Tongue (tissue), 2 donors: Measurements from ENCODE around the gene DCAF15. TPM values are rescaled to one million over a fixed set of nuclear protein-coding genes. Genes with fewer than 3 reads are reported as not detected.
"Not testable (repeated sequence)": the region's sequence is repeated elsewhere in the genome, so short reads cannot be mapped to it uniquely, and the experiment has no call there.

Experiments
- DNase-seq: peaks from one replicate; pipeline ENCODE4 v3.0.0-alpha.2; 2015
- total RNA-seq: library from RNA; depleted of rRNA; stranded (reverse); fragments of >200 nt; gene quantifications from one replicate; pipeline ENCODE4 v1.2.3, GENCODE V29; 2014

DCAF15 gene
- 12.3 TPM for total RNA-seq

DNA sequence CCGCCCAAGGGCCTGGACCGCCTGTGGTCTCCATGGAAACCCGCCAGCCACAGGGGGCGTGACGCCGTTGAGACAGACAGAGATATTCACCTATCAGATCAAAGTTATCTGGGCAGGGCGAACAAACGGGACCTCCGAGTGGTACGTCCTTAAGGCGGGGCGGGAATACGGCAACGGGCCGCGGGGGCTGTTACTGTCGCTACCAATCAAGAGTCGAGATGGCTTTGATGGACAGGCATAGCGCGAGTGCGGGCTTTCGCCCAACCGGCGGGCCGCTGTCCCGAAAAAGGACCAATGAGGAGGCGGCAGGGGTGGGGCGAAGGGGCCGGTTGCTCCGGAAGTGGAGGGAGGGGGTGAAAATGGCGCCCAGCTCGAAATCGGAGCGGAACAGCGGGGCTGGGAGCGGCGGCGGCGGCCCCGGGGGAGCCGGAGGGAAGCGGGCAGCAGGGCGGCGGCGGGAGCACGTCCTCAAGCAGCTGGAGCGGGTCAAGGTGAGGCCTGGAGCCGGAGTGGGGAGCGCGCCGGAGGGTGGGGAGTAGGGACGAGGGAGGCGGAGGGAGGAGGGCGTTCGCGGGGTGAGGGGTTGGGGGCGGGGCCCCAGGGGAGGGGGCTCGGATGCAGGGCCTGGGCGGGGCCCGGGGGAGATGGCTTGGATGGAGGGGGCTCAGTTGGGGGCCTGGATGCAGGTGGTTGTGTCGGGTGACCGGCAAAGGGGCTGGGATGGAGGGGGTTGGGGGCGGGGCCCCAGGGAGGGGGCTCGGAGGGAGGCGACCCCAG lies at the start of gene DCAF15:
Gene DCAF15 (plus strand): TSS at position 356 of the 777 bp plus-strand sequence. CDS start 4 bp downstream, at position 360.
- DNase-seq: peak; percentile 100

DNA sequence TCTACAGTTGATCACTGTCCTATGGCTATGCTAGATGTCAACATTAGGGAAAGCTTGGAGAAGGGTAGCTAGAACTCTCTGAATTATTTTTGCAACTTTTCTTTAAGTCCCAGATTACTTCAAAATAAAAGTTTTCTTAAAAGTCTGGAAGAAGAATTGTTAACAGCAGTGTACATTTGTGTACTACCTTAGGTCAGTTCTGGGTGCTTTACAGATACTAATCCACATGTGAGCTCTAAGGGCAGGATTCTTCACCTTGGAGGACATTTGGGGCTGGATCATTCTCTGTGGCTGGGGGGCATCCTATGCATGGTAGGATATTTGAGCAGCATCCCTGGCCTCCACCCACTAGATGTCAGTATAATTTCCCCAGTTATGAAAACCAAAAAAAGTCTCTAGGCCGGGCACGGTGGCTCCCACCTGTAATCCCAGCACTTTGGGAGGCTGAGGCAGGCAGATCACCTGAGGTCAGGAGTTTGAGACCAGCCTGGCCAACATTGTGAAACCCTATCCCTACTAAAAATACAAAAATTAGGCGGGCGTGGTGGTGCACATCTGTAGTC lies 49.2 kb upstream of the DCAF15 start:
- DNase-seq: no peak

- peak; percentile 95 for DNase-seq
Observed at GRCh38 chr19:13905634-13906520, 46.4 kb upstream of the DCAF15 start, which contains the start of the genes BRME1 and CC2D1A. Gene BRME1, minus strand, starts transcription at chr19:13906117. Its CDS starts 1,225 bp downstream, at chr19:13904892. Gene CC2D1A, plus strand, starts transcription at chr19:13906201. Its CDS starts 241 bp downstream, at chr19:13906442.

DNA sequence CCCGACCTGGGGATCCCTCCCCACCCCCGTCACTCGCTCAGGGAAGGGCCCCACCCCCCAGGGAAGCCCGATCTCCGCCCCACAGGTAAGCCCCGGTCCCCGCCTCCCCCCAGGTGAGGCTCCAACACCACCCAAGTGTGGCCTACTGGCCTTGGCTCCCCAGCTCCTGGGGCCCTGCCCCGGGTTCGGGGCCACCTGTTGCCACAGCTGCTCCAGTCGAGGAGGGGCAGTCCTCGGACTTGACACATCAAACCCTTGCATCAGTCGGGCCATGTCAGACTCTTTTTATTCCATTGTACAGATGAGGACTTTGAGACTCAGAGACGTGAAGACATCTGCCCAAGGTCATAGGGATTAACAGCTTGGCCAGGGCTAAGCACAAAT lies 45.8 kb upstream of the DCAF15 start:
- peak; percentile 47 for DNase-seq

DNA sequence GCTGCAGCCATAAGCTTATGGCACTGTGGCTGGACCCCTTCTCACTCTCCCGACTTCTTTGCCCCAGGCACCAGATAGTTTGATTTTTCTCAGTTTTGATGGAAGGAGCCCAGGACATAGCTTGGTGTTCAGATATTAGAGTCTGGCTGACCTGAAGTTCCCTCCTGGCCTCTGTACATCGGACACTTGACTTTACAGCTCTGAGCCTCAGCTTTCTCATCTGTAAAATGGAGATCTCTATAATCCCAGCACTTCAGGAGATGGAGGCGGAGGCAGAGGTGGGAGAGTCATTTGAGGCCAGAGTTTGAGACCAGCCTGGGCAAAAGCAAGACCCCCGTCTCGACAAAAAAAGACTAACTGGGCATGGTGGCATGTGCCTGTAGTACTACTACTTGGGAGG lies 45.4 kb upstream of the DCAF15 start:
- no peak for DNase-seq

DNA sequence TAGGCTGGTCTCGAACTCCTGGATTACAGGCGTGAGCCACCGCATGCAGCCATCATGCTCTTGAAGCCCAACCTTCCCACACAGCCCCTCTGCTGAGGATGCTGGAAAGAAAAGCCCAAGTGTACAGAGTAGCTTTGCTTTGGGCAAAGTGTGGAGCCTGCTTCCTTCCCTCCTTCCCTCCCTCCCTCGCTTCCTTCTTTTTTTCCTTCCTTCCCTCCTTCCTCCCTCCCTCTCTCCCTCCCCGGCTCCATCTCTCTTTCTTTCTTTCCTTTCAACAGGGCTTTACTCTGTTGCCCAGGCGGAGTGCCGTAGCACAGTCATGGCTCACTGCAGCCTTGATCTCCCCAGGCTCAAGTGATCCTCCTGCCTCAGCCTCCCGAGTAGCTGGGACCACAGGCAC lies 43.6 kb upstream of the DCAF15 start:
- no peak for DNase-seq

- DNase-seq: no peak
Observed at GRCh38 chr19:13909430-13909829, 42.9 kb upstream of the DCAF15 start.

DNA sequence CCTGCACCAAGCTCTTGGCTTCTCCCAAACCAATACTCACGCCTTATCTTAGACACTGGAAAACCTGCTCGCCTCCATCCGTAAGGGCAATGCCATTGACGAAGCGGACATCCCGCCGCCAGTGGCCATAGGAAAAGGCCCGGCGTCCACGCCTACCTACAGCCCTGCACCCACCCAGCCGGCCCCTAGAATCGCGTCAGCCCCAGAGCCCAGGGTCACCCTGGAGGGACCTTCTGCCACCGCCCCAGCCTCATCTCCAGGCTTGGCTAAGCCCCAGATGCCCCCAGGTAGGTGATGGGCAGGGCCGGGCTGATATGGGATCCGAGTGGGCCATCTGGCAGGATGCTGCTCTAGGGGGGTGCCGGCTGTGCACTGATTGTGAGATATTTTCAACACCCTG lies 39.0 kb upstream of the DCAF15 start:
- DNase-seq: no peak

DNA sequence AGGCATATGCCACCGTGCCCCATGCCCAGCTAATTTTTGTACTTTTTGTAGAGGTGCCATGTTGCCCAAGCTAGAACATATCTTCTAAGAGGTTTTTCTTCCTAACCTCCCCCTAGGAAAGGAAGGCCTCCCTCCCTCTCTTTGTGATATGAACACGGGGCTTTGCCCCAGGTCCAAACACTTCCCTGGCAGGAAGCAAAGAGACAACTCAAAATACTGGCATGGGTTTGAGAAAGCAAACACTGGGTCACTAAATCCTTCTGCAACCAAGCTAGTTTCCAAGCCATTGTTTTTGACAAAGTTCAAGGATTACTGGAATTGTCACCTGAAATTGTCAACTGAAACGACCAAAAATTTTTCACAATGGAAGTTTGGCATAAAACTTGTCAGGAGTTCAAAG lies 37.5 kb upstream of the DCAF15 start:
- DNase-seq: no peak

DNA sequence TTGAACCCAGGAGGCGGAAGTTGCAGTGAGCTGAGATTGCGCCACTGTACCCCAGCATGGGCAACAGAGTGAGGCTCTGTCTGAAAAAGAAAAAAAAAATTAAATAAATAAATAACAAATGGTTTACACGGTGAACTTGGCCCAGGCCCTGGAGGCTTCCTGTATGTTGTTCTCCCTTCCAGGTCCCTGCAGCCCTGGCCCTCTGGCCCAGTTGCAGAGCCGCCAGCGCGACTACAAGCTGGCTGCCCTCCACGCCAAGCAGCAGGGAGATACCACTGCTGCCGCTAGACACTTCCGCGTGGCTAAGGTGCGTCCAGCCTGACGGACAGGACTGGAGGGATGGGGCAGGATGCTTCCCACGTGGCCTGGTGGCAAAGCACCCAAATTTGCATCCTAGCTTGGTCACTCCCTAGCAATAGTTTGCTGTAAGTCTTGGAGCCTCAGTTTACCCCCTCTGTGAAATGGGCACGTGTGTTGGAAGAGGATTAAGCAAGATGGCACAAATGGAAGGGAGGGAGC lies 34.4 kb upstream of the DCAF15 start:
- DNase-seq: no peak

- DNase-seq: no peak
Observed at GRCh38 chr19:13918726-13919411, 33.4 kb upstream of the DCAF15 start.

DNA sequence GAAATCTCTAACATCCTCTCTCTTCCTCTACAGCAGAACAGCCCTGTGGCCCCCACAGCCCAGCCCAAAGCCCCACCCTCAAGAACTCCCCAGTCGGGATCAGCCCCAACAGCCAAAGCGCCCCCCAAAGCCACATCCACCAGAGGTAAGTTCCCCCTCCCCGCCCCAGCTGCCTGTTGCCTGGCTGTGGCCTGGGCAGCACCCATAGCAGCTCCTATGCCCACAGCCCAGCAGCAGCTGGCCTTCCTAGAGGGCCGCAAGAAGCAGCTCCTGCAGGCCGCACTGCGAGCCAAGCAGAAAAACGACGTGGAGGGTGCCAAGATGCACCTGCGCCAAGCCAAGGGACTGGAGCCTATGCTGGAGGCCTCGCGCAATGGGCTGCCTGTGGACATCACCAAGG lies 31.8 kb upstream of the DCAF15 start:
- no peak for DNase-seq

DNA sequence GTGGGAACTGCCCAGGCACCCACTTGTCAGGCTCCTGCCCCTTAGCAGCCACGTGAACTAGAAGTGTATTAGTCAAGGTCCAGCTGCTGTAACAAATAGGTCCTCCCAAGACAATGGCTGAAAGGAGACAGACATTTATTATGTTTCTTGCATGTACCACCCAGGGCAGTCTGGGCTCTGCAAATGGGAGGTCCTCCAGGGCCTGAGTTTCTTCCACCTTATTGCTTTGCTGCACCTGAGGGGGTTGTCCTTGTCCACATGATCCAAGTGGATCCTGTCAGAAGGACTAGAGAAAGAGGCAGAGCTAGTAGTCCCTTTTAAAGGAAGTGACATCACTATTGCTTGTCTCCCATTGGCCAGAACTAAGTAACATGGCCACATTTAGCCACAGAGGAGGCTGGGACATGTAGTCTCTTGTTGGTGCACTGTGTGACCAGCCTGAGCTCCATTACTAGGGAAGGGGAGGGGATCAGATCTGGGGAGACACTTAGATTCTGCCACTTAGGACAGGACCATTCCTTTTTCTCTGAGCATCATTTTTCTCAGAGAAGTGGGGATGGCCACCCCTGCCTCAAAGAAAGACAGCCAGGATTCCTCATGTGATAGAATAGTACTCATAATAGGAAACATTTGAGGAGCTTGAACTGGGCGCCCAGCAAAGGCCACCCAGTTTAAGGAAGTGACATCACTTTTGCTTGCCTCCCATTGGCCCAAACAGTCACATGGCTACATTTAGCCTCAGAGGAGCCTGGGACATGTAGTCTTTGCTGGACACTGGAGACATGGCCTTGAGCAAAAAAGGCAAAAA lies 31.2 kb upstream of the DCAF15 start:
- DNase-seq: peak; percentile 51

GRCh38 chr19:13922118-13922517 lies 30.2 kb upstream of the DCAF15 start:
- not testable (repeated sequence) for DNase-seq

GRCh38 chr19:13923194-13923987 lies 28.9 kb upstream of the DCAF15 start:
- DNase-seq: no peak

GRCh38 chr19:13926010-13926409 lies 26.3 kb upstream of the DCAF15 start:
- no peak for DNase-seq

- DNase-seq: no peak
Observed at GRCh38 chr19:13926715-13927114, 25.6 kb upstream of the DCAF15 start.

DNA sequence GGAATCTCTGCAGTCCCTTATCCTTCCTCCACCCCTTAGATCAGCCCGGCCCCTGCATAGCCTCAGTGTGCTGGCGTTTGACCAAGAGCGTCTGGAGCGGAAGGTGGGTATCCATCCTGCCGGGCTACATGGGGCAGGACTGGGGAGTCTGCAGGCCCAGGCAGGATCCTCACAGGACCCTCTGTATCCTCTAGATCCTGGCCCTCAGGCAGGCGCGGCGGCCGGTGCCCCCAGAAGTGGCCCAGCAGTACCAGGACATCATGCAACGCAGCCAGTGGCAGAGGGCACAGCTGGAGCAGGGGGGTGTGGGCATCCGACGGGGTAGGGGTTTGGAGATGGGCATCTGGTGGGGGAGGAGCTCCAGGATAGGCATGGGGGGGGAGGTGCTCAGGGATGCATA lies 23.0 kb upstream of the DCAF15 start:
- DNase-seq: no peak

- DNase-seq: no peak
Observed at GRCh38 chr19:13929956-13930355, 22.4 kb upstream of the DCAF15 start.

DNA sequence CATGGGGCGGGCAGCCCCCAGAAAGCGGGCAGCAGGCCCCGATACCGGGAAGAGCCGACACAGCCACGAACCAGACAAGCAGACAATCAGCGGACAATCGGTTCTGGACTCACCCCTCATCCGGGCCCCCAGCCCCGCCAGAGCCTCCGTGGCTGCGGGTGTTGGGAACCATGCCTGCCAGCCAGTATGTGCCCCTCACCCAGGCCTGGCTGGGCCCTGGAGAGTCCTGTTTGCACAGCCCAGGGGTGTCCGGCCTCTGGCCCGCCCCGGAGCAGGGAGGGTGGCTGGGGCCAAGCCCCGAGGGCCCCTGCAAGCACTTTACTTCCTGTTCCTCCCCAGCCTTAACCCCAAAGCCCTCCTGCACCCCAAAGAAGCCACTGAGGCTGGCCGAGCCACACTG lies 21.9 kb upstream of the DCAF15 start:
- DNase-seq: no peak
